Panc1 (cell line): ENCODE measurements around the gene CITED2.

ENCODE experiments used
- CTCF ChIP-seq: fragments of 450-650 bp; IDR thresholded peaks from 2 replicates; pipeline ENCODE4 v1.5.1; 2017; ENCODE audit warnings: mild to moderate bottlenecking
- POLR2AphosphoS5 ChIP-seq: IDR thresholded peaks from 2 replicates; pipeline ENCODE4 v1.6.1; 2012; ENCODE audit warnings: mild to moderate bottlenecking, low read depth, low read length, moderate library complexity
- REST ChIP-seq, 2 experiments: IDR thresholded peaks; 2 replicates each; pipeline ENCODE4 v1.6.1; 2011 to 2012; ENCODE audit warnings: low read depth in 2 of 2, control low read depth in 1 of 2, low read length in 1 of 2, mild to moderate bottlenecking in 1 of 2, moderate library complexity in 1 of 2; ENCODE audit not compliant: insufficient read depth in 1 of 2
- SIN3A ChIP-seq: IDR thresholded peaks from 2 replicates; pipeline ENCODE4 v1.6.1; 2012; ENCODE audit warnings: low read depth, mild to moderate bottlenecking, low read length, moderate library complexity, borderline replicate concordance; ENCODE audit not compliant: insufficient read depth

GRCh38 chr6:139370999-139371345, 3.5 kb downstream of the CITED2 start:
- no peak for TF ChIP-seq CTCF
- TF ChIP-seq REST (IDR thresholded peaks at IDR 0.05; ENCODE audit: insufficient read depth in 1 of 2, low read depth in 2 of 2, low read length in 1 of 2) = no peak
- no peak for TF ChIP-seq POLR2AphosphoS5
- no peak for TF ChIP-seq SIN3A
